ENCODE measurements around the gene DRC7.

GRCh38 chr16:57694725-57695679 lies at the start of gene DRC7:
- no peak for TF ChIP-seq CTCF (IDR thresholded peaks at IDR 0.05; ENCODE audit: poor library complexity, severe bottlenecking)
- no peak for TF ChIP-seq EZH2 (IDR thresholded peaks at IDR 0.05; ENCODE audit: borderline replicate concordance, insufficient read depth, low read length, poor library complexity, severe bottlenecking)
- TF ChIP-seq MXI1 (conservative IDR thresholded peaks at IDR 0.05; ENCODE audit: poor library complexity, severe bottlenecking), result no peak
- TF ChIP-seq POLR2AphosphoS5 (IDR thresholded peaks at IDR 0.05), result no peak
- TF ChIP-seq REST (IDR thresholded peaks at IDR 0.05; ENCODE audit: borderline replicate concordance), result no peak
- no peak for TF ChIP-seq RAD21 (conservative IDR thresholded peaks at IDR 0.05)
- peak; percentile 37 for TF ChIP-seq EP300 (conservative IDR thresholded peaks at IDR 0.05; ENCODE audit: poor library complexity, severe bottlenecking)
- no peak for TF ChIP-seq TAF1 (IDR thresholded peaks at IDR 0.05; ENCODE audit: low read depth)
- no peak for TF ChIP-seq SMC3 (conservative IDR thresholded peaks at IDR 0.05; ENCODE audit: poor library complexity)

All from neural cell (in vitro differentiated cells).